Epithelial cell of umbilical artery (primary cell): ENCODE measurements around the gene PCDHGA5. TPM values are rescaled to one million over a fixed set of nuclear protein-coding genes. Genes with fewer than 3 reads are reported as not detected.

Experiments
- total RNA-seq: library from RNA; depleted of rRNA; stranded (reverse); fragments of >200 nt; gene quantifications from 2 replicates; pipeline ENCODE4 v1.2.3, GENCODE V29; 2014

The PCDHGA5 gene
- total RNA-seq, result 0.30 and 0.32 TPM in 2 replicates

DNA sequence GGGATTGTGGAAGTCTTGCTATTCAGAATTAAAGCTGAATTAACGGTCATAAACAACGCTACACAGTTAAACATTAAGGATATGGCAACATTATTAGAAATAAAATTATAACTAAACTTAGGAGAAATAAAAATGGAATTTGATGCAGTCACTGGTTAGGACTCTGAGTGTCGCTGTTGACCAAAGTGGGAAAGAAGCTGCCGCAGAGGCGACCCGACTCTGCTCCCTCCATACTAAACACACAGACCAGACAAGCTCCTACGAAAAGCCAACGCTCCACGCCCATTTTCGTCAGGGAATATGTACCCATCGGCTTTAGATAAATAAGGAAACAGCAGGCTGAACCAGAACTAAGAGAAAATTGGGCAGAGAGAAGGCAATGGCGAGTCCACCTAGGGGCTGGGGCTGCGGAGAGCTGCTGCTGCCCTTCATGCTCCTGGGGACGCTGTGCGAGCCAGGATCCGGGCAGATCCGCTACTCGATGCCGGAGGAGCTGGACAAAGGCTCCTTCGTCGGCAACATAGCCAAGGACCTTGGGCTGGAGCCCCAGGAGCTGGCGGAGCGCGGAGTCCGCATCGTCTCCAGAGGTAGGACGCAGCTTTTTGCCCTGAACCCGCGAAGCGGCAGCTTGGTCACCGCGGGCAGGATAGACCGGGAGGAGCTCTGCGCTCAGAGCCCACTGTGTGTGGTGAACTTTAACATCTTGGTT lies at the start of gene PCDHGA5:
TSS of gene PCDHGA5 (plus strand) at position 211 of the 709 bp plus-strand sequence. CDS start at position 380, 169 bp downstream.

DNA sequence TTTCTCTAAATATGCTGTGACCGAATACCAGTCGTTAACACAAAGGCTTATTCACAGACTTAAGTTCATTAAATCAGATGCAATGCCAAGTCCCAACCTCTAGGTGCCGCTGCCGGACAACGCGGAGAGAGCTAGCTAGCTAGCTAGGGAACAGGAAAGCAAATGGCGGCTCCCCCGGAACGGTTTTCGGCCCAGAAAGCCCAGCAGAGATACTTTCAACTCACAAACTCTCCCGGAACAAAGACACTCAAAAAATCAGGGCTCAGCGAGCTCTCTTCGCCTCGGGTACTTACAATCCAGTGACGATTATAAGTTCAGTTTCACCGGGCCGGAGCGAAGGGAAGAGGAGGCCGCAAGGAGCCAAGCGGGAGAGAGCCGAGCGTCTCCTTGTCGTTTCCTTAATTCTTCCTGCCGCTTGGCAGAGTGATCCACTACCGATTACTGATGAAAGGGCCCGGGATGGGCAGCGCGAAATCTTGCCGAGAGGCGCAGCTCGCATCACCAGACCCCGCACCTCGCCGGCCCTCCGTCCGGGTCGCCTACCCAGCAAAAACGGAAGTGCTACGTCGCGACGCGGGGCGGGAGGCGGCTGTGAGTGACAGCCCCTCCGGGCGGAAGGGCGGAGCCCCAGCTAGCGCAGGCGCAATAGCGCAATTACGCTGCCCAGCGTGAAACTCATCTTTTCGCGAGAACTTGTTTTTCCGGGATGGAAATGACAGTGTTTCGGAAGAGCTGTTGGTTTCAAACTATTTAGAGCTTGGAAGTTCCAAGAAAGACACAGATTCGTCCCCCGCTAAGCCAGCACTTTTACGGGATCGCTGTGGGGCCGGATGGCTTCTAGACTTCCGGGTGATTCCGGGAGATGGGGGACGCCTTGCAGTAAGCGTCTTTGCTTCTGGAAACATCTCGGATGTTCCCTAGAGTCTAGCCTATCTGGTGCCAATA lies 43.5 kb upstream of the PCDHGA5 start, which contains the start of gene TAF7:
TSS of gene TAF7 (minus strand) at position 560 of the 945 bp plus-strand sequence. CDS start 740 bp downstream, outside the sequence.

DNA sequence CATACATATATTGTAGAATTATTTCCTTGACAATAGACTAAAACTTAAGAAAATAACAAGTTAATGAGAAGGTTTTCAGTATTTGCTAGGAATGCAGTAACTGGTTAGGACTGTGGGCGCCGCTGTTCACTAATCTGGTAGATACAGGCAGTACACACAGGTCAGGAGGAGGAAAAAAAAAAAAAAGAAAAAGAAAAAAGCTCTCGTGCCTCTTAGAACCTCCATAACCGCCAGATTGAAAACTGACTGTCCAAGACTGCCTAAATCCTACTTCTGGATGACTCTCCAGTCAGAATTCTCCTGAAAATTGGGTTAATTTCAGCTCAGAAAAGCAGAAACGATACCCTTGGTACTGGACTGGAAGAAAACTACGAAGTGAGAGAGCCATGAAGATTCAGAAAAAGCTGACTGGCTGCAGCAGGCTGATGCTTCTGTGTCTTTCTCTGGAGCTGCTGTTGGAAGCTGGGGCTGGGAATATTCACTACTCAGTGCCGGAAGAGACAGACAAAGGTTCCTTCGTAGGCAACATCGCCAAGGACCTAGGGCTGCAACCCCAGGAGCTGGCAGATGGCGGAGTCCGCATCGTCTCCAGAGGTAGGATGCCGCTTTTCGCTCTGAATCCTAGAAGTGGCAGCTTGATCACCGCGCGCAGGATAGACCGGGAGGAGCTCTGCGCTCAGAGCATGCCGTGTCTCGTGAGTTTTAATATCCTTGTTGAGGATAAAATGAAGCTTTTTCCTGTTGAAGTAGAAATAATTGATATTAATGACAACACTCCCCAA lies 33.5 kb upstream of the PCDHGA5 start, which contains the start of gene PCDHGA1:
TSS of gene PCDHGA1 (plus strand) at position 216 of the 782 bp plus-strand sequence.

DNA sequence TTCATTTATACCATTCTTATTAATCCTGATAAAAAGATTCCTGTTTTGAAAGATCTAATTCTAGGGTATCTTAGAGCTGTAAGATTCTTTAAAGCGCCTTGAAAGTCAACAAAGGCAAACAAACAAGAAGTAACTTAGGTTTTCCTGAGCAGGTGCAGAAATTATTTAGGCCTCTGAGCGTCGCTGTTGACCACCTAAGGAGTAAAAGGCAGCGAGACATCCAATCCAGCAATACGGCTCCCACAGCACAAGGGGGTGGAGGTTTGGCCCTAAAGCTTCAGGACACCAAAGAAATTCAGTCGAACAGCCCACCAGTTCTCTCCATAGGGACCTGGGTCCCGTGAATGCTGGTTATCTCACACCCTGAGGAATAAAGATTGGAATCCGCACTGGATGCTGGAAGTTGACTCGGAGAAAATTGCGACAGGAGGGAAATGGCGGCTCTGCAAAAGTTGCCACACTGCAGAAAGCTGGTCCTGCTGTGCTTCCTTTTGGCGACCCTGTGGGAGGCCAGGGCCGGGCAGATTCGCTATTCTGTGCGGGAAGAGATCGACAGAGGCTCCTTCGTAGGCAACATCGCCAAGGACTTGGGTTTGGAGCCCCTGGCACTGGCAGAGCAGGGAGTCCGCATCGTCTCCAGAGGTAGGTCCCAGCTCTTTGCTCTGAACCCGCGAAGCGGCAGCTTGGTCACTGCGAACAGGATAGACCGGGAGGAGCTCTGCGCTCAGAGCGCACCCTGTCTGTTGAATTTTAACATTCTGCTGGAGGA lies 25.2 kb upstream of the PCDHGA5 start, which contains the start of gene PCDHGA2:
TSS of gene PCDHGA2 (plus strand) at position 223 of the 769 bp plus-strand sequence.

DNA sequence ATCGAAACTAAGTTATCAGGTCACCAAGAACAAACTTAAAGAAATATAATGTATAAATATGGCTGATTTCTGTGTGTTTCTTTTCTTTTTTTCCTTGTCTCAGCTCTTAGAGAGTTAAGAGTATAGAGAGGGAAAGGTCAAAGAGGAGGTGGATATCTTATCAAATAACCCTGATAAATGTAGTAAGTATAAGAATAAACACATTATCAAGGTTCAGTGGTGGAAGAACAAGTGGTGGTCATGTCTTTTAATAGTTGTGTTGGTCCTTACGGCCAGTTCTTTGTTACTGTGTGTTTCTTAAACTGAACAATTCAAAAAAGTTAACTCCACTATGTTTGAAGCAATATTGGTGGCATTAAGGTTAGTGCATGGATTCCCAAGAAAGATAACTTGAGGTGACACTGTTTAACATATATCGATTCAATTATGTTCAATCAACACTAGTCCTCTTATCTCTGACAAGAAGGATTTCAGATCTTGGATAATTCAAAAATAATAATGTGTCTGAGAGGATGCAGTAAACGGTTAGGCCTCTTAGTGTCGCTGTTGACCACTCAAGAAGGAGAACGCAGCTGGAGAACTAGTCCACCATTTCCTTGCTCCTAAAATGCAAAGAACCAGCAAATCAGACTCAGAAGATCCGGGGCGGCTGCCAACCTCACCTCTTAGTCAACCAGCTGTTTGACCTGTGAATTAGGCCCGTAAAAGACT lies 20.6 kb upstream of the PCDHGA5 start, which contains the start of gene PCDHGA3:
TSS of gene PCDHGA3 (plus strand) at position 588 of the 711 bp plus-strand sequence. CDS start 205 bp downstream, outside the sequence.

DNA sequence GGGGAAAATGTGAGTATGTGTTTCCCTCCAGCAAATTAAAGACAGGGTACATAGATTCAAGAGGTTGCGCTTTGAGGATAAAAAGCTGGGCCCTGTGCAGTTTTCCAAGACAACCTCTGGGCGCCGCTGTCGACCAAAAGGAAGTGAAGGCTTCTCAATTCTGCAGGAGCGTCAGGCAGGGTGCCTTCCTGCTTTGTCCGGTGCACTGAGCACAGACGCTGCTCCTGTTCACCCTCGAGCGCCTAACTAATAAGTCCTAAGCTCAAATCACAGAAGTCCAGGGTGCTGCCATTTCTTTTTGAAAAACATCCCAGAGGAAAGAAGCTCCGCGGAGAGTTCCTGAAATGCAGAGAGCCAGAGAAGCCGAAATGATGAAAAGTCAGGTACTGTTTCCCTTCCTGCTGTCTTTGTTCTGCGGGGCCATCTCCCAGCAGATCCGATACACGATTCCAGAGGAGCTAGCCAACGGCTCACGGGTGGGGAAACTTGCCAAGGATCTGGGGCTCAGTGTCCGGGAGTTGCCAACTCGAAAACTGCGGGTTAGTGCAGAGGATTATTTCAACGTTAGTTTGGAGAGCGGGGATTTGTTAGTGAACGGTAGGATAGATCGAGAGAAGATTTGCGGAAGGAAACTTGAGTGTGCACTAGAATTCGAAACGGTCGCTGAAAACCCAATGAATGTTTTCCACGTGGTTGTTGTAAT lies 13.9 kb upstream of the PCDHGA5 start, which contains the start of gene PCDHGB1:
TSS of gene PCDHGB1 (plus strand) at position 183 of the 703 bp plus-strand sequence. CDS start at position 345, 162 bp downstream.

DNA sequence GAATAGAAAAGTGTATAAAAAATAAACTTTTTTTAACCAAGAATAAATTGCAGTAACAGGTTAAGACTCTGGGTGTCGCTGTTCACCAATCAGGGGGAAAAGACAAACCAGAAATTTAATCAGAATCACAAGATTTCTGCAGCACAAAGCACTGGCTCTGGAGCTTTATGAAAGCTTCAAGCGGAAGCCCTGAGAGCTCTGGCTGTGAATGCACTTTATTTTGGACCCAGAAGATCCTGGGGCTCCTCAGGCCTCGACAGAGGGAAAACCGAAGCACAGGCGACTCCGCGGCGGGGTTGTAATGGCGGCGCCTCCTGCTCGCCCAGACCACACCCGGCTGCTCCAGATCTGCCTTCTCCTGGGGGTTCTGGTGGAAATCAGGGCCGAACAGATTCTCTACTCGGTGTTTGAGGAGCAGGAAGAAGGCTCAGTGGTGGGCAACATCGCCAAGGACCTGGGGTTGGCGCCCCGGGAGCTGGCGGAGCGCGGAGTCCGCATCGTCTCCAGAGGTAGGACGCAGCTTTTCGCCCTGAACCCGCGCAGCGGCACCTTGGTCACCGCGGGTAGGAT lies 9.0 kb upstream of the PCDHGA5 start, which contains the start of gene PCDHGA4:
TSS of gene PCDHGA4 (plus strand) at position 122 of the 570 bp plus-strand sequence. CDS start at position 209, 87 bp downstream.

DNA sequence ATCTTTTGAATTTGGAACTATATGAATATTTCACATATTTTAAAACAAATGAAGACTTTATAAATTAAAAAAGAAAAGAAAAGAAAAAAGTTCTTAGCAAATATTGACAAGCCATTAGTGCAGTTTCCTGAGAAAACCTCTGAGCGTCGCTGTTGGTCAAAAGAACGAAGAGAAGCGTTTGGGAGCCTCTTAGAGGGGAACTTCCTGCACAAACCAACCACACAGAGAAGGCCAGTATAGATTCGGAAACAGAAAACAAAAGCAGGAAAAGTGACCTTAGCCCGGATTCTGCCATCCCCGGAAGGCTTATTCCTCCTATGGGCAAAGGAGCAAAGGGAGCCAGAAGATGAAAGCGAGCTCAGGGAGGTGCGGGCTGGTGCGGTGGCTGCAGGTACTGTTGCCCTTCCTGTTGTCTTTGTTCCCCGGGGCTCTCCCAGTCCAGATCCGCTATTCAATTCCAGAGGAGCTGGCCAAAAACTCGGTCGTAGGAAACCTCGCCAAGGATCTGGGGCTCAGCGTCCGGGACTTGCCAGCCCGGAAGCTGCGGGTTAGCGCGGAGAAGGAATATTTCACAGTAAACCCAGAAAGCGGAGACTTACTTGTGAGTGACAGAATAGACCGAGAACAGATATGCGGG lies 4.1 kb upstream of the PCDHGA5 start, which contains the start of gene PCDHGB2:
TSS of gene PCDHGB2 (plus strand) at position 205 of the 637 bp plus-strand sequence. CDS start at position 347, 142 bp downstream.

DNA sequence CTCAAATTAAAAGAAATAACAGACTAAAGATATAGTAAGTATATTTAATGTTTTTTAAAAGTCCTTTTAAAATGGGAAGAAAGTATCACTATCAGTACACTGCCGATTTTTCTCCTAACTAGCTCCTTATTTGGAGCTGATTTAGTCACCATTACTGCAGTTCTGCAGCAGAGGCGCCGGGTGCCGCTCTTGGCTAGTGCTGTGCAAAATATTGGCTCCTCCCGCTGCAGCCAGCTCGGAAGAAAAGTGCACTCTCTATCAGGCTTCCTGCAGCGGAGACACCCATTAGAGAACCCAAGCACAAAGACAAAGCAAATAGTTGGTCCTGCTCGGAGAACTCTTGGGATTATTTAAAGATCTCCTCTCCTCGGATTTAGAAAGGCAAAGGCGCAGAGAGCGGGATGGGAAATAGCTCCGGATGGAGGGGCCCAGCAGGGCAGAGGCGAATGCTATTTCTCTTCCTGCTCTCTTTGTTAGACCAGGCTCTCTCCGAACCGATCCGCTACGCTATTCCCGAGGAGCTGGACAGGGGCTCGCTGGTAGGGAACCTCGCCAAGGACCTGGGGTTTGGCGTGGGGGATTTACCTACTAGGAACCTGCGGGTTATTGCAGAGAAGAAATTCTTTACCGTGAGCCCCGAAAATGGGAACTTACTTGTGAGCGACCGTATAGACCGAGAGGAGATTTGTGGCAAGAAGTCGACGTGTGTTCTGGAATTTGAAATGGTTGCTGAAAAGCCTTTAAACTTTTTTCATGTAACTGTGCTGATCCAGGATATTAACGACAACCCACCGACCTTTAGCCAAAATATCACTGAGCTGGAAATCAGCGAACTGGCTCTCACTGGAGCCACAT lies 6.3 kb downstream of the PCDHGA5 start, which contains the start of gene PCDHGB3:
TSS of gene PCDHGB3 (plus strand) at position 249 of the 855 bp plus-strand sequence. CDS start at position 402, 153 bp downstream.

DNA sequence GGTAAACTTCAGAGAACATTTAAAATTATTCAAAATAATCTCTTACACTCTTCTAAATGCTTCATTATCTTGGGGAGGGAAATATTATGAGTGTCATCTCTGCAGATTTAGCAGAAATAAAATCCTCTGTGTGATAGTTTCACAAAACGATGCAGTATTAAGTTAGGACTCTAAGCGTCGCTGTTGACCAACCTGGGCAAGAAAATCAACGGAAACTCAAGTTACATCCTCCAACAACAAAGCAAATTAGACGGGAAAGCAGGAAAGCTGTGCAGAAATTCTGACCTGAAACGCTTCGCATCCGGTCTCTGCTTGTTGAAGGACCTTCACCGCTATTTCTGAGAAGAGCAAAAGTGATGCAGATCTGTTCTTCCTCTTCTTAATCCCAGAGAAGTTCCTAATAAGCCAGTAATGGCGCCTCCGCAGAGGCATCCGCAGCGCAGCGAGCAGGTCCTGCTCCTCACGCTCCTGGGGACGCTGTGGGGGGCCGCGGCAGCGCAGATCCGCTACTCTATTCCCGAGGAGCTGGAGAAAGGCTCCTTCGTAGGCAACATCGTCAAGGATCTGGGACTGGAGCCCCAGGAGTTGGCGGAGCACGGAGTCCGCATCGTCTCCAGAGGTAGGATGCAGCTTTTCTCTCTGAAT lies 9.8 kb downstream of the PCDHGA5 start, which contains the start of gene PCDHGA6:
TSS of gene PCDHGA6 (plus strand) at position 219 of the 645 bp plus-strand sequence. CDS start at position 412, 193 bp downstream.

DNA sequence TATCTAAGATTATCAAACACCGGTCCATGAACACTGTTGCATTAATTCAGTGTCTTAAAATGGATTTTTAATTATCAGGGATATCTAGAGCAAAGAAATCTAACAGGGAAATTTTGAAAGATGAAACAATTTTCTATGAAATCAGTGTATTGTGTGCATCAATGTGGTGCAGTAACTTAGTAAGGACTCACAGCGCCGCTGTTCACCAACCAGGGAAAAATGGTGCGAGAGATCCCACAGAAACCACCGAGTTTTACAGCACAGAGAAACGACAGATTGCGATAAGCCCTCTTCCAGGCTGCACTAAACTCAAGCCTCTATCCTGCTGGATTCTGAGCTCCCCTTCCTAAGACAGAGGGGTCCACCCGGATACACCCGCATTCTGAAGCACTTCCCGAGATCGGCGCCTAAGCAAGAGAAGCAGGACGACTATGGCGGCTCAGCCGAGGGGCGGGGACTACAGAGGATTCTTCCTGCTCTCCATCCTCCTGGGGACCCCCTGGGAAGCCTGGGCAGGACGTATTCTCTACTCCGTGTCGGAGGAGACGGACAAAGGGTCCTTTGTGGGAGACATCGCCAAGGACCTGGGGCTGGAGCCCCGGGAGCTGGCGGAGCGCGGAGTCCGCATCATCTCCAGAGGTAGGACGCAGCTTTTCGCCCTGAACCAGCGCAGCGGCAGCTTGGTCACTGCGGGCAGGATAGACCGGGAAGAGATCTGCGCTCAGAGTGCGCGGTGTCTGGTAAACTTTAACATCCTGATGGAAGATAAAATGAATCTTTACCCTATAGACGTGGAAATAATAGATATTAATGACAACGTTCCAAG lies 18.7 kb downstream of the PCDHGA5 start, which contains the start of gene PCDHGA7:
TSS of gene PCDHGA7 (plus strand) at position 274 of the 826 bp plus-strand sequence. CDS start at position 432, 158 bp downstream.

DNA sequence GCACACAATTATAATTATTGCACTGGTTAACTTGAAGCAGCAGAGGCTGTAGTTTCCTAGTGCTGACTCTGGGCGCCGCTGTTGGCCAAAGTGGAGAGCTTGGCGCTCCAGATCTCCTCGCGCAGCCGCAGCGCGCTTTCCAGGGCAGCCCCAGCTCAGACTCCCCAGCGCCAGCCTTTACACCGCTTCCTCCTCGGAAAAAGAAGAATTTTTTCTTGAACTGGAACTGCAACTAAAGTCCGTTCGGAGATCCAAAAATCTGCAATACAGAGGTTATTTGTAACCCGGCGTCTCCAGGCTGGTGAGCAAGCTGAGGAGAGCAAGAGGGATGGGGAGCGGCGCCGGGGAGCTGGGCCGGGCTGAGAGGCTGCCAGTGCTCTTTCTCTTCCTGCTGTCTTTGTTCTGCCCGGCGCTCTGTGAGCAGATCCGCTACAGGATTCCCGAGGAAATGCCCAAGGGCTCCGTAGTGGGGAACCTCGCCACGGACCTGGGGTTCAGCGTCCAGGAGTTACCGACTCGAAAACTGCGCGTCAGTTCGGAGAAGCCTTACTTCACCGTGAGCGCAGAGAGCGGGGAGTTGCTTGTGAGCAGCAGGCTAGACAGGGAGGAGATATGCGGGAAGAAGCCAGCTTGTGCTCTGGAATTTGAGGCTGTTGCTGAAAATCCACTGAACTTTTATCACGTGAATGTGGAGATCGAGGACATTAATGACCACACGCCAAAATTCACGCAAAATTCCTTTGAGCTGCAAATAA lies 23.8 kb downstream of the PCDHGA5 start, which contains the start of gene PCDHGB4:
TSS of gene PCDHGB4 (plus strand) at position 142 of the 755 bp plus-strand sequence. CDS start at position 329, 187 bp downstream.

DNA sequence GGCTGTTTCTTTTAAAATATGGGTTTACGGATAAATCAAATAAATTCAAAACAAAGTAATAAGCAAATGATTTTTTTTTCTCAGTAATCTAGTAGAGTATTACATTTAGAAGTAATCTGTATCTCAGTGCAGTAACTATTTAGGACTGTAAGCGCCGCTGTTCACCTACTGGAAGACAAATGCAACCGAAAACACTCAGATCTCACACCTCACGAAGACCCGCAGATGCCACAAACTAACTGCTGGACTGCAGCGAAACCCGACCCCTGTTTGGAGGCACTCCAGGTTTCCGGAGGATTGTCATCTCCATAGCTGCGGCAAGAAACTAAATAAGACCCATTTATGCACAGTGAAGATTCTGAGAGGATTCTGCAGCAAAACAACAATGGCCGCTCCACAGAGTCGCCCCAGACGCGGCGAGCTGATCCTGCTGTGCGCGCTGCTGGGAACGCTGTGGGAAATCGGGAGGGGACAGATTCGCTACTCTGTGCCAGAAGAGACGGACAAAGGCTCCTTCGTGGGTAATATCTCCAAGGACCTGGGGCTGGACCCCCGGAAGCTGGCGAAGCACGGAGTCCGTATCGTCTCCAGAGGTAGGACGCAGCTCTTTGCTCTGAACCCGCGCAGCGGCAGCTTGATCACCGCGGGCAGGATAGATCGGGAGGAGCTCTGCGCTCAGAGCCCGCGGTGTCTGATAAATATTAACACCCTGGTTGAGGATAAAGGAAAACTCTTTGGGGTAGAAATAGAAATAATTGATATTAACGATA lies 28.7 kb downstream of the PCDHGA5 start, which contains the start of gene PCDHGA8:
TSS of gene PCDHGA8 (plus strand) at position 205 of the 770 bp plus-strand sequence. CDS start at position 386, 181 bp downstream.

